ENCODE measurements around the gene CCDC190.
"Not testable (repeated sequence)": the region's sequence is repeated elsewhere in the genome, so short reads cannot be mapped to it uniquely, and the experiment has no call there.

Gene CCDC190

GRCh38 chr1:162861101-162861500 is at the start of gene CCDC190:
CCDC190 (minus strand) TSS chr1:162861175; CDS start chr1:162859646, 1,529 bp downstream.
- DNase-seq: peak in 2 of 14 donors; percentile 3 to 26

- DNase-seq: no peak
These were observed 49.2 kb upstream of the CCDC190 start for GRCh38 chr1:162910161-162910560.

GRCh38 chr1:162908780-162909179 is 47.8 kb upstream of the CCDC190 start:
- DNase-seq: no peak

- DNase-seq: no peak
These were observed 47.3 kb upstream of the CCDC190 start for GRCh38 chr1:162908236-162908635.

- DNase-seq: no peak
These were observed 45.5 kb upstream of the CCDC190 start for GRCh38 chr1:162906485-162906884.

- DNase-seq: no peak
These were observed 44.5 kb upstream of the CCDC190 start for GRCh38 chr1:162905174-162906158.

GRCh38 chr1:162904579-162904978 is 43.6 kb upstream of the CCDC190 start:
- no peak for DNase-seq

- DNase-seq: no peak
These were observed 43.0 kb upstream of the CCDC190 start for GRCh38 chr1:162904023-162904422.

- DNase-seq: no peak
These were observed 42.3 kb upstream of the CCDC190 start for GRCh38 chr1:162903246-162903645.

- DNase-seq: no peak
These were observed 41.4 kb upstream of the CCDC190 start for GRCh38 chr1:162902416-162902815.

- no peak for DNase-seq
These were observed 40.3 kb upstream of the CCDC190 start for GRCh38 chr1:162901243-162901642.

GRCh38 chr1:162899422-162900146 is 38.6 kb upstream of the CCDC190 start:
- DNase-seq: no peak

- DNase-seq: no peak
These were observed 32.6 kb upstream of the CCDC190 start for GRCh38 chr1:162893612-162893908.

- no peak for DNase-seq
These were observed 32.1 kb upstream of the CCDC190 start for GRCh38 chr1:162892906-162893611.

- no peak for DNase-seq
These were observed 29.0 kb upstream of the CCDC190 start for GRCh38 chr1:162889989-162890388.

GRCh38 chr1:162886705-162887104 is 25.7 kb upstream of the CCDC190 start:
- DNase-seq: no peak

GRCh38 chr1:162885265-162885664 is 24.3 kb upstream of the CCDC190 start:
- no peak for DNase-seq

- no peak for DNase-seq
These were observed 23.9 kb upstream of the CCDC190 start for GRCh38 chr1:162884831-162885230.

GRCh38 chr1:162882248-162882674 is 21.3 kb upstream of the CCDC190 start:
- DNase-seq: no peak

GRCh38 chr1:162881590-162881989 is 20.6 kb upstream of the CCDC190 start:
- no peak for DNase-seq

- DNase-seq: not testable (repeated sequence)
These were observed 19.6 kb upstream of the CCDC190 start for GRCh38 chr1:162880617-162881016.

GRCh38 chr1:162878000-162878596 is 17.1 kb upstream of the CCDC190 start:
- DNase-seq: peak in 6 of 14 donors; percentile 1 to 25 (median 6)

Measured in C1 segment of cervical spinal cord (tissue), 14 donors.